SU-DHL-6 (cell line): Measurements from ENCODE around the gene FCHO1.

Experiments used
- H2AFZ ChIP-seq: fragments of 200-600 bp; sonication (generic); 2 replicates; pipeline ENCODE4 v1.6.1; 2014; ENCODE audit warnings: low read depth, mild to moderate bottlenecking, moderate library complexity, mixed read lengths, antibody characterized with exemption, low read length; ENCODE audit not compliant: severe bottlenecking
- H3F3A ChIP-seq: fragments of 200-600 bp; shearing (Covaris generic); 2 replicates; pipeline ENCODE4 v1.6.0; 2016; ENCODE audit warnings: antibody characterized with exemption, mild to moderate bottlenecking; ENCODE audit not compliant: insufficient read depth
- H3K27ac ChIP-seq: fragments of 200-600 bp; sonication (generic); 2 replicates; pipeline ENCODE4 v1.5.1; 2016; ENCODE audit warnings: low read depth, mild to moderate bottlenecking, low read length, moderate library complexity, mixed read lengths
- H3K27me3 ChIP-seq: fragments of 200-600 bp; sonication (generic), shearing (Covaris generic); 2 replicates; pipeline ENCODE4 v1.6.0; 2014; ENCODE audit warnings: mild to moderate bottlenecking, low read length
- H3K36me3 ChIP-seq: fragments of 200-600 bp; sonication (generic); 2 replicates; pipeline ENCODE4 v1.6.1; 2014; ENCODE audit warnings: mild to moderate bottlenecking, low read length, mixed read lengths
- H3K4me2 ChIP-seq: fragments of 300-600, 200-600 bp; shearing (Covaris generic), sonication (generic); 2 replicates; pipeline ENCODE4 v1.6.0; 2014; ENCODE audit warnings: low read length, low read depth, mild to moderate bottlenecking; ENCODE audit not compliant: poor library complexity, severe bottlenecking
- H3K4me3 ChIP-seq: fragments of 200-600 bp; sonication (generic); 2 replicates; pipeline ENCODE4 v1.5.1; 2014; ENCODE audit warnings: antibody characterized with exemption, low read length, mild to moderate bottlenecking, mixed read lengths; ENCODE audit not compliant: insufficient read depth, poor library complexity, severe bottlenecking
- H3K79me2 ChIP-seq: fragments of 200-600 bp; sonication (generic); 2 replicates; pipeline ENCODE4 v1.6.1; 2014; ENCODE audit warnings: mild to moderate bottlenecking, low read length, moderate library complexity; ENCODE audit not compliant: insufficient read depth
- H3K9ac ChIP-seq: fragments of 200-600 bp; sonication (generic); 2 replicates; pipeline ENCODE4 v1.7.0; 2014; ENCODE audit warnings: mild to moderate bottlenecking, low read length
- H3K9me2 ChIP-seq: fragments of 200-600 bp; sonication (generic); replicated peaks from 2 replicates; pipeline ENCODE4 v1.6.1; 2014; ENCODE audit warnings: low read length; ENCODE audit not compliant: insufficient read depth
- H3K9me3 ChIP-seq: fragments of 200-600 bp; sonication (generic); 2 replicates; pipeline ENCODE4 v1.6.1; 2014; ENCODE audit warnings: low read length, mixed read lengths; ENCODE audit not compliant: insufficient read depth
- H4K20me1 ChIP-seq: fragments of 200-600 bp; sonication (generic); 2 replicates; pipeline ENCODE4 v1.6.1; 2014; ENCODE audit warnings: low read depth, mild to moderate bottlenecking, antibody characterized with exemption, low read length, moderate library complexity, mixed read lengths
- CTCF ChIP-seq: fragments of 200-600 bp; sonication (generic); IDR thresholded peaks from one replicate; pipeline ENCODE4 v1.5.1; 2017; ENCODE audit warnings: antibody characterized with exemption, mild to moderate bottlenecking, low read length, moderate library complexity; ENCODE audit not compliant: insufficient read depth, poor library complexity, severe bottlenecking
- EZH2phosphoT487 ChIP-seq: fragments of 200-600 bp; sonication (generic), shearing (Covaris generic); conservative IDR thresholded peaks from 2 replicates; pipeline ENCODE4 v1.6.1; 2018; ENCODE audit warnings: mild to moderate bottlenecking, antibody characterized with exemption, low read length, moderate library complexity, mixed read lengths

FCHO1 gene

GRCh38 chr19:17755443-17755890, 4.2 kb downstream of the FCHO1 start:
- Histone ChIP-seq H3K36me3 (no peaks in the 10 kb centered on the region), H4K20me1 (no peaks in the 10 kb centered on the region), H3K4me2 (peak overlapping the region; percentile 27), H3K9ac (peak overlapping the region; percentile 9; the same call in 1 of the 2 replicates), H3F3A (peaks cover 30% of the 10 kb centered on the region), H3K4me3 (no peak overlapping the region), H3K9me3 (no peaks in the 10 kb centered on the region), H3K79me2 (peaks cover 24% of the 10 kb centered on the region), H3K27ac (peak overlapping the region; percentile 68), H2AFZ (no peak overlapping the region), H3K27me3 (no peaks in the 10 kb centered on the region), H3K9me2 (no peaks in the 10 kb centered on the region)
- TF ChIP-seq CTCF (no peak), EZH2phosphoT487 (no peak)

- no peak overlapping the region for H2AFZ ChIP-seq
- H3K9me2 ChIP-seq: no peaks in the 10 kb centered on the region
- H3K79me2 ChIP-seq: peaks cover 24% of the 10 kb centered on the region
- H3K36me3 ChIP-seq: no peaks in the 10 kb centered on the region
- no peak overlapping the region for H3K4me3 ChIP-seq
- no peak overlapping the region for H3K4me2 ChIP-seq
- H3F3A ChIP-seq: peaks cover 30% of the 10 kb centered on the region
- no peak for TF ChIP-seq EZH2phosphoT487
- TF ChIP-seq CTCF: no peak
- H3K27ac ChIP-seq: no peak overlapping the region; the same call in 1 of the 2 replicates
- no peaks in the 10 kb centered on the region for H3K27me3 ChIP-seq
- no peaks in the 10 kb centered on the region for H4K20me1 ChIP-seq
- H3K9ac ChIP-seq: no peak overlapping the region
- no peaks in the 10 kb centered on the region for H3K9me3 ChIP-seq
These were observed 4.8 kb downstream of the FCHO1 start for GRCh38 chr19:17755977-17756670.

GRCh38 chr19:17757125-17757524, 5.8 kb downstream of the FCHO1 start:
- Histone ChIP-seq H3K36me3 (no peaks in the 10 kb centered on the region), H3F3A (peaks cover 22% of the 10 kb centered on the region), H3K4me2 (no peak overlapping the region), H3K9ac (no peak overlapping the region), H4K20me1 (no peaks in the 10 kb centered on the region), H3K27ac (no peak overlapping the region), H3K79me2 (peaks cover 16% of the 10 kb centered on the region), H3K9me2 (no peaks in the 10 kb centered on the region), H2AFZ (no peak overlapping the region), H3K27me3 (no peaks in the 10 kb centered on the region), H3K4me3 (no peak overlapping the region), H3K9me3 (no peaks in the 10 kb centered on the region)
- no peak for TF ChIP-seq CTCF
